Omental fat pad (tissue), 4 donors: Measurements from ENCODE around the gene JMJD1C. TPM values are rescaled to one million over a fixed set of nuclear protein-coding genes. Genes with fewer than 3 reads are reported as not detected.

Experiments used
- ATAC-seq: fragments of 150-250 bp; one replicate; pipeline ENCODE4 v1.9.1; 2016; ENCODE audit warnings: mild to moderate bottlenecking, moderate library complexity; ENCODE audit not compliant: low FRiP score
- DNase-seq: peaks from one replicate; pipeline ENCODE4 v3.0.0-alpha.2; 2019; ENCODE audit warnings: low spot score
- total RNA-seq, 4 donors: library from RNA; depleted of rRNA; stranded (reverse); fragments of >200 nt; gene quantifications; one replicate each; pipeline ENCODE4 v1.1.0, GENCODE V29; 2016
- TF ChIP-seq, protein P1 (sequence below), 3 donors: fragments of 450-650 bp; IDR thresholded peaks; one replicate each; pipeline ENCODE4 v1.5.1; 2016 to 2017; ENCODE audit warnings: antibody characterized with exemption in 3 of 3, mild to moderate bottlenecking in 3 of 3, moderate library complexity in 2 of 3

JMJD1C gene
- total RNA-seq, 4 donors from 2014 or later = 99.8 to 179 (median 149) TPM

GRCh38 chr10:63376560-63377304, 89.0 kb downstream of the JMJD1C start:
- ATAC-seq (no peak), DNase-seq (no peak)
- TF ChIP-seq, protein P1, sequence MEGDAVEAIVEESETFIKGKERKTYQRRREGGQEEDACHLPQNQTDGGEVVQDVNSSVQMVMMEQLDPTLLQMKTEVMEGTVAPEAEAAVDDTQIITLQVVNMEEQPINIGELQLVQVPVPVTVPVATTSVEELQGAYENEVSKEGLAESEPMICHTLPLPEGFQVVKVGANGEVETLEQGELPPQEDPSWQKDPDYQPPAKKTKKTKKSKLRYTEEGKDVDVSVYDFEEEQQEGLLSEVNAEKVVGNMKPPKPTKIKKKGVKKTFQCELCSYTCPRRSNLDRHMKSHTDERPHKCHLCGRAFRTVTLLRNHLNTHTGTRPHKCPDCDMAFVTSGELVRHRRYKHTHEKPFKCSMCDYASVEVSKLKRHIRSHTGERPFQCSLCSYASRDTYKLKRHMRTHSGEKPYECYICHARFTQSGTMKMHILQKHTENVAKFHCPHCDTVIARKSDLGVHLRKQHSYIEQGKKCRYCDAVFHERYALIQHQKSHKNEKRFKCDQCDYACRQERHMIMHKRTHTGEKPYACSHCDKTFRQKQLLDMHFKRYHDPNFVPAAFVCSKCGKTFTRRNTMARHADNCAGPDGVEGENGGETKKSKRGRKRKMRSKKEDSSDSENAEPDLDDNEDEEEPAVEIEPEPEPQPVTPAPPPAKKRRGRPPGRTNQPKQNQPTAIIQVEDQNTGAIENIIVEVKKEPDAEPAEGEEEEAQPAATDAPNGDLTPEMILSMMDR (IDR thresholded peaks at IDR 0.05) = no peak

DNA sequence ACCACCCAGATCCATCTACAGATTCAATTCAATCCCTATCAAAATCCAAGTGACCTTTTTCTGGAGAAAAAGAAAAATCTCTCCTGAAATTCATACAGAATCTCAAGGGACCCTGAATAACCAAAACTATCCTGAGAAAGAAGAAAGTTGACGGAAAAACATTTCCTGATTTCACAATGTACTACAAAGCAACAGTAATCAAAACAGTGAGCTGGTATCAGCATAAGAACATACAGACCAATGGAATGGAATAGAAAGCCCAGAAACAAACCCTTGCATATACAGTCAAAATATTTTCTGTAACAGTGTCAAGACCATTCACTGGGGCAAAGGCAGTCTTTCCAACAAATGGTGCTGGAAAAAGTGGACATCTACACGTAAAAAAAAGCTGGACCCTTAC, 89.9 kb downstream of the JMJD1C start:
- TF ChIP-seq, protein P1 (IDR thresholded peaks at IDR 0.05) = no peak
- ATAC-seq = no peak
- no peak for DNase-seq

DNA sequence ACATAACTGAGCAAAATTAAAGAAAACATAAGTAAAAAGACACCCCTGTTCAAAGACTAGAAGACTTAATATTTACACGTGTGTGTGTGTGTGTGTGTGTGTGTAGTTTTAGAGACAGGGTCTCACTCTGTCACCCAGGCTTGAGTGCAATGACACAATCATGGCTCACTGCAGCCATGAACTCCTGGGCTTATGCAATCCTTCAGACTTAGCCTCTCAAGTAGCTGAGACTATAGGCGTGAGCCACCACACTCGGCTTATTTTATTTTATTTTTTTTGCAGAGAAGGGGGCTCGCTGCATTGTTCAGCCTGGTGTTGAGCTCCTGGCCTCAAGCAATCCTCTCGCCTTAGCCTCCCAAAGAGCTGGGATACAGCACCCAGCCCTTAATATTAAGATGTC, 90.3 kb downstream of the JMJD1C start:
- TF ChIP-seq, protein P1 (IDR thresholded peaks at IDR 0.05) = no peak
- DNase-seq = no peak
- ATAC-seq = no peak

DNA sequence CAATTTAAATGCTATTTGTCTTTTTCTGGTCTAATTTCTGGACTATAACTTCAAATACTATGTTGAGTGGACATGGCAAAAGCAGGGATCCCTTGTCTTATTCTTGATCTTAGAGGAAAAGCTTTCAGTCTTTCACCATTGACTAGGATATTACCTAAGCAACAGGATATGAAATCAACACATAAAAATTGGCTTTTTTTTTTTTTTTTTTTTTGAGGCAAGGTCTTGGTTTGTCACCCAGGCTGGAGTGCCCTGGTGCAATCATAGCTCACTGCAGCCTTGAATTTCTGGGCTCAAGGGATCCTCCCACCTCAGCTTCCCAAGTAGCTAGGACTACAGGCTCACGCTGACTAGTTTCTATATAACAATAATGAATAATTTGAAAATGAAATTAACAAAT, 90.8 kb downstream of the JMJD1C start:
- DNase-seq = no peak
- TF ChIP-seq, protein P1 (IDR thresholded peaks at IDR 0.05) = no peak
- no peak for ATAC-seq

DNA sequence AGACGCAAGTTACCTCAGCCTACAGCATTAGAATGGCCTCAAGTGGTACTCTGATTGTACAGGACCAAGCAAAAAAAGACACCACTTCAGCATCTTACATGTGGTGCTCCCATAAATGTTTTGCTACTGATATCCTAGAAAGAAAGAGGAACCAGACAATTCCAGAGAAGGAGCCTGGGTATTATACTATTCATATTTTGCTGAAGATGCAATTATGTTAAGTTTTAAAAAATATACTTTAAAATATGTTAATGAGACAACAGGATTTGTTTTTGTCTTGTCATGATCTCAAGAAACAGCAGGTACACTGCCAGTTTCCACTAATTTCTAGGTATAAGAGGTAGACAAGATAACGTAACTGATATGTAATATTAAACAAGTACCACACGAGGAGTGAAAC, 92.6 kb downstream of the JMJD1C start:
- TF ChIP-seq, protein P1 (IDR thresholded peaks at IDR 0.05) = no peak
- DNase-seq (no peak), ATAC-seq (no peak)

DNA sequence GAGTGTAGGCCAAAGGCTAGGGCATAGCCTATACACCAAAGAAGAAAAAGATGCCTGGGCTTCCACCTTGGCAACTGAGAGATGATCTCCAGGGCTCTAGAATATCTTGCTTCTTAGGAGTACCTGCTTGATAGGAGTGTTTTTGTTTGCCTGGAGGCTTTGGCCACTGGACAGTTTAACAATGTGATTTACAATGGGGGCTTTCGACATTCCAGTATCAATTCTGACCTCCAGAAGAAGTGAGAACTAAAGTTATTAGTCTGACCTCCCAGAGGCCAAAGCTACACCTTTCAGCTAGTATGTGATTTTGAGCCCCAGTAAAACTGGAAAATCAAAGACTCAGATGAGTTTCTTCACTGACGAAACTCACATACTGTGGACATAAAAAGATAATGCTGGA, 96.1 kb downstream of the JMJD1C start:
- TF ChIP-seq, protein P1 (IDR thresholded peaks at IDR 0.05) = no peak
- DNase-seq = no peak
- ATAC-seq = no peak

- ATAC-seq (no peak), DNase-seq (no peak)
- TF ChIP-seq, protein P1 (IDR thresholded peaks at IDR 0.05) = no peak
Measured at GRCh38 chr10:63368365-63368764, 97.4 kb downstream of the JMJD1C start.
